Lower leg skin (tissue), 4 donors: ENCODE measurements around the gene MMP12. TPM values are rescaled to one million over a fixed set of nuclear protein-coding genes. Genes with fewer than 3 reads are reported as not detected.

Experiments used
- DNase-seq, 2 donors: peaks; one replicate each; pipeline ENCODE4 v3.0.0-alpha.2; 2019; ENCODE audit warnings: low spot score in 2 of 2
- H3K4me3 ChIP-seq: fragments of 200-600 bp; sonication (generic); 2 replicates; pipeline ENCODE4 v1.5.1; 2017; ENCODE audit warnings: mild to moderate bottlenecking, low read depth; ENCODE audit not compliant: poor library complexity, severe bottlenecking
- CTCF ChIP-seq, 3 donors: fragments of 450-650 bp; IDR thresholded peaks; one replicate each; pipeline ENCODE4 v1.5.1; 2016; ENCODE audit warnings: antibody characterized with exemption in 3 of 3, mild to moderate bottlenecking in 3 of 3, moderate library complexity in 2 of 3
- POLR2A ChIP-seq, 2 donors: fragments of 450-650 bp; IDR thresholded peaks; one replicate each; pipeline ENCODE4 v1.6.1; 2016 to 2017; ENCODE audit warnings: antibody characterized with exemption in 2 of 2, mild to moderate bottlenecking in 1 of 2, moderate library complexity in 1 of 2
- WGBS, 2 donors: methylation state at CpG; one replicate each; pipeline ENCODE4 v1.1.5; 2018; 5-methylcytosine and 5-hydroxymethylcytosine counted together
- intact Hi-C: fragments of 100-400 bp; cut with DNase I; formaldehyde crosslinking; loops from one replicate; pipeline ENCODE4 v1.15.0; 2023; ENCODE audit warnings: low total_unique reads
- total RNA-seq, 4 donors: library from RNA; depleted of rRNA; stranded (reverse); fragments of >200 nt; gene quantifications; one replicate each; pipeline ENCODE4 v1.1.0, GENCODE V29; 2016

Gene MMP12
- total RNA-seq, 4 donors from 2014 or later = 0.59 TPM; not detected in 3

- no peak for TF ChIP-seq CTCF (IDR thresholded peaks at IDR 0.05)
- TF ChIP-seq POLR2A (IDR thresholded peaks at IDR 0.05) = no peak
- intact Hi-C loops = no loop called here
- H3K4me3 ChIP-seq = no peak overlapping the region
- 71 to 88% methylated on average over 1 of the region's 1 CpG for WGBS, 2 donors
- no peak for DNase-seq
Observed at GRCh38 chr11:102864724-102865123, 10.1 kb downstream of the MMP12 start.

- no peak for DNase-seq
- TF ChIP-seq POLR2A (IDR thresholded peaks at IDR 0.05) (no peak), CTCF (IDR thresholded peaks at IDR 0.05) (no peak)
- H3K4me3 ChIP-seq = no peak overlapping the region
- WGBS, 2 donors = 40 to 62% methylated on average over 2 of the region's 2 CpGs
- intact Hi-C loops = no loop called here
Observed at GRCh38 chr11:102853956-102854355, 20.8 kb downstream of the MMP12 start.

- 73 to 76% methylated on average over 3 of the region's 3 CpGs for WGBS, 2 donors
- DNase-seq = no peak
- intact Hi-C loops = no loop called here
- TF ChIP-seq CTCF (IDR thresholded peaks at IDR 0.05) = no peak
- TF ChIP-seq POLR2A (IDR thresholded peaks at IDR 0.05) = no peak
- H3K4me3 ChIP-seq = no peak overlapping the region
Observed at GRCh38 chr11:102853055-102853454, 21.7 kb downstream of the MMP12 start.

- no peak overlapping the region for H3K4me3 ChIP-seq
- TF ChIP-seq CTCF (IDR thresholded peaks at IDR 0.05) = no peak
- TF ChIP-seq POLR2A (IDR thresholded peaks at IDR 0.05) = no peak
- no peak for DNase-seq
- intact Hi-C loops = no loop called here
- 69 to 77% methylated on average over 7 of the region's 7 CpGs for WGBS, 2 donors
Observed at GRCh38 chr11:102850973-102851745, 23.6 kb downstream of the MMP12 start.

- H3K4me3 ChIP-seq = no peak overlapping the region
- DNase-seq = no peak
- TF ChIP-seq POLR2A (IDR thresholded peaks at IDR 0.05) = no peak
- TF ChIP-seq CTCF (IDR thresholded peaks at IDR 0.05) = no peak
- 12 to 37% methylated on average over 1 of the region's 1 CpG for WGBS, 2 donors
- intact Hi-C loops = no loop called here
Observed at GRCh38 chr11:102849311-102849710, 25.5 kb downstream of the MMP12 start.

- TF ChIP-seq CTCF (IDR thresholded peaks at IDR 0.05) = no peak
- no peak for TF ChIP-seq POLR2A (IDR thresholded peaks at IDR 0.05)
- no peak for DNase-seq
- WGBS, 2 donors = 54 to 56% methylated on average over 3 of the region's 3 CpGs
- intact Hi-C loops = no loop called here
- H3K4me3 ChIP-seq = no peak overlapping the region
Observed at GRCh38 chr11:102846292-102846691, 28.5 kb downstream of the MMP12 start.
